ENCODE data around the gene RASGRP2.
"Not testable (repeated sequence)": the region's sequence is repeated elsewhere in the genome, so short reads cannot be mapped to it uniquely, and the experiment has no call there.

Gene RASGRP2

DNA sequence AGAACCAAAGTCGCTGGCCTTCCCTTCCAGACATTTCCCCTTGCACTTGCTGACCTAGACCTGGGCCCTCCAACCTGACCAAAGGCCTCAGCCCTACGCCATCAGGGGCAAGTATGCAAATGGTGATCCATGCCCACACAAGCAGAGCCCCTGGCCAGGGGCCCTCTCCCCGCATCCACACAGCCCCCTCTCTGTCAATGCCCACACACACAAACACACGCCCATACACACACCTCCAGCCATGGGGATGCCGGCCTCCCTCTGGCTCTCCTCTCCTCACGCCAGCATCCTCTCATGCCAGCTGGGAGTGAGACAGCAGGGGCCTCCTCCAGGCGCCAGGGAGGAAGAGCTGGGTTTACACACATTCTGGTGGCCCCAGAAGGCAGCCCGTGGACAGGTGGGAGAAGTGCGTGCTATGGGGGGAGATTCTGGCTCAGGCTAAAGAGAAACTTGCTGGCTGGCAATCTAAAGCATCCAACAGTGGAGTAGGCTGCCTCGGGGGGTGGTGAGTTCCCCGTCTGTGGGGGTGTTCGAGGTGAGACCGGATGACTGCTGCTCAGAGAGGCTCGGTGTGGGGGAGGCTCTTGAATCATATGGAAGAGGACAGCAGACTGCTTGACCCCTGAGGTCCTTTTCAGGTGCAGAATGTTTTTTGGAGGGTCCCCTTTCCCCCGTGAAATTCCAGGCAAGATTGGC, 25.7 kb downstream of the RASGRP2 start:
- DNase-seq (ENCODE audit: low spot score), result peak; percentile 56

DNA sequence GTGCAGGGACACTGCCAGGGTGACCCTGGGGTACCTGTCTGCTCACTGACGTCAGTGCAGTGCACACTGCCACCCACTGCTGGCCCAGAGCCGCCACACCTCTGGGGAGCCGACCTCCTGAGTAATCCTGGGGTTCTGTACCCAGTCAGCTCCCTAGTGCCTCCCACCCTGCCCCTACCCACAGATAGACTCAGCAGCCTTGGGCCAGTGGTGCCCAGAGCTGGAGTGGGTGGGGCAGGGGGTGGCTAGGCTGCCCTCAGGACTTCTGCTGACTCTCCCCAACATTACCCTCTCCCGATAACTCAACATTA, 26.7 kb downstream of the RASGRP2 start:
- DNase-seq (ENCODE audit: low spot score), result no peak

DNA sequence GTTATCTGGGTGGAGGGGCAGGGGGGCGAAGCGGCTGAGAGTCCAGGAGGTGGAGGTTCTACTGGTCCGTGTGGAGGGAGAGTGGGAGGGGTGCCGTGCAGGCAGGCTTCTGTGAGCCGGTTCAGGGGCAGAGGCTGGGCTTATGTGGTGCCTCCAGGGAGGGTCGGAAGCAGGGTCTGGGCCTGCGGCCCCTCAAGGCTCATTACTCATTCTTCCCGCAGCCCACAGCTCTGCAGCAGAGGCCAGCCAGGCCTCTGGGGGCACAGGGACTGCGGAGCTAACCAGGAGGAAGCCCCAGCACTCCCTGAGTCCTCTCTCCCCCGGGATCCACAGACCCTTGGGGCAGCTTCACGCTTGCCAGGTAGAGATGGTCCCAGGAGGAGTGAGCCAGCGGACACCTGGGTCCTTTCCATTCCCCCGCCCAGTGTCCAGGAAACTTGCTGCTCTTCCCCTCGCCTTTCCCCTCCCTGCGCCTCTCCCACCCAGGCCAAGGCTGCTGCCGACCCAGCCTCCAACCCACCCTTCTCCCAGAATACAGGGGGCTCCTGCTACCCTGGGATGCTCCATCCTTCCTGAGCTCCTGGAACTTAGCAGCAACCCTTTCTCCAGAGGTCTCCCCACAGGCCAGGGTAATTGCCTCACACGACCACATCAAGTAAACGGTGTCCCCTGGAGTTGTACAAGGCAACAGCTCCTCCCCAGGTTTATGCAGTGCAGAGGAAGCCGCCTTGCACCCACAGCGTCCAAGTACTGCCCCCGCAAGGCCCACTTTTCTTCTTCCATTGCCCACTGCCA, 27.3 kb downstream of the RASGRP2 start:
- peak; percentile 49 for DNase-seq (ENCODE audit: low spot score)

DNA sequence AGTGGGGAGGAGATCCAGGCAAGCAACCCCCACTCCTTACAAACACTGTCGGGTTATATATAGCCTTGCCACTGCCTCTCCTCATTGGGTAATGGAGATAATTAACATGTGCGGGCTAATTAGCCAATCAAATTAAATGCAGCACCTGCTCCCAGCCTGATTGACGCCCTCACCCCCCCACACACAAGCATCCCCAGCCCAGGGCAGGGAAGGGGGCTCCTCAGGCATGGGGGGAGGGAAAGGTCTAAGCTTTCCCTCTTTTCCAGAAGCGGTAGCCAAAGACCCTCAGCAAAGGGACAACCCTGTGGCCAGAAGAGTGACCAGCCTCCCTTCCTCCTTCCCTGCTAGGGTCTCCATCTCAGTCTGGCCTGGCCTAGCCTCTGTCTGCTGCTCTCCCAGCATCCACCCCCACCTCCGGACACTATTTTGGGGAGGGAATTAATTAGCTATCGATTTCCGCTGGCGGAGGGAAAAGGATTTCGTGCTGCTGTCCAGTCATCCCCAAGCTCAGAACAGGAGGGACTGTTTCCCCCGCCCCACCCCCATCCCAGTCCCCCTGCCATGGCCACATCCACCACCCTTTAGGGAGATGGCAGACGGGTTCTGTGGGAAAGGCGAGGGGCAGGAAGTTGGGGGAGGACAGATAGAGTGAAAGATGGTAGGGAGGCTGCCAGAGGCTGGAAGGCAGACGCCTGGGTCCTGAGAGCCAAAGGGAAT, 28.0 kb downstream of the RASGRP2 start:
- DNase-seq (ENCODE audit: low spot score), result peak; percentile 62

DNA sequence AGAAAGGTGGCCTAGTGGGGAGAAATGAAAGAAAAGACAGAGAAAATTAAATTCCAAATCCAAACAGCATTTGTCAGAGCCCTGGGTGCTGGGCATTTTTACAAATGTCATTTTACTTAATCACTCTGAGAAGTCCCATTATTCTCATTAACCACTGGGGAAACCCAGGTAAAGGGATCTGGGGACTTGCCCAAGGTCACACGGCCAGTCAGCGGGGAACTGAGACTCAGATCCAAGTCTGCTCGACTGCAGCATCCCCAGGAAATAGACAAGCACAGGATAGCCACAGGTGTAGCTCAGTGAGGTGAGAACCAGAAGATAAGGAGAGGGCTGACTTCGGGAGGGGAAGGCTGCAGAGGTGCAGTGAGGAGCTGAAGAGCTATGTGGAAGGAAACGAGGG, 28.8 kb downstream of the RASGRP2 start:
- no peak for DNase-seq (ENCODE audit: low spot score)

DNA sequence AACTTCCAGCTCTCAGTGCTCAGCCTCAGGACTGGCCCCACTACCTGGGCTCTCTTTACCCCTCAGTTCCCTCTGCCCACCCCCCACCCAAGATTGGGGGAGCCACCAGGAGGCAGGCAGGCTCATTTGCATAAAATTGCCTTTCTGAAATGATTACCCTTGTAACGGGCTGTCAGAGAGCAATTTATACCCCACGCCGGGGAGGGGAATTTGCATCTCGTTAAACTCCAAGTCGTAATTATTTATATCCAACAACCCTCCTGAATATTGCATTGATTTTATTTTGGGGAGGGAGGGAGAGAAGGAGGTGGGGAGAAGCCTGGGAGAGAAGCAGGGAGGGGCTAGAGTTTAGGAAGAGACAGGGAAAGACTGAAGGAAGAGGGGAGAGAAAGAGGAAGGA, 29.3 kb downstream of the RASGRP2 start:
- no peak for DNase-seq (ENCODE audit: low spot score)

DNA sequence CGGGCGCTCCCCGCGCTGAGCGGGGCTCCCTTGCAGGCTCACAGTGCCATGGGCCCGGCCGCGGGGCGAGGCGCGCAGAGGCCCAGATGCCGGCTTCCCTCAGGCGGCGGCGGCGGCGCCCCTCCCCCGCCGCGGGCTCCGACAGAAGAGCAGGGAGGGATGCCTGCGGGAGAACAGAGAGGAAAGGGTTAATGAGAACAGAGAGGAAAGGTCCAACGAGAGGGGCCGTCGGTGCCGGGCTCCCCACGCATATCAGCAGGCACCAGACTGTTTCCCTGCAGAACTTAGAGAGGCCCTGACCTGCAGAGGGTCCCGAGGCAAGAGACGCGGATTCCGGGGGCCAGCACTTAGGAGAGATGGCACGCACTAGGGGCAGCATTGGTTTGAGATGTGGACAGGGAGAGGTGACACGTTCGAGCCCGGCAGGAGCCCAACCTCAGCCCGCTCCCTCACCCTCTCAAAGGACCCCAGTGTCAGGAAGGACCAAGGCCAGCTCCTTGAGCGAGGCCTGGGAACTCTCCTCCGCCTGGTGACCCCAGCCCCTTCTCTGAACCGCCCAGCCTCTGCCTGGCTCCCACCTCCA, 30.1 kb downstream of the RASGRP2 start:
- no peak for DNase-seq (ENCODE audit: low spot score)

DNA sequence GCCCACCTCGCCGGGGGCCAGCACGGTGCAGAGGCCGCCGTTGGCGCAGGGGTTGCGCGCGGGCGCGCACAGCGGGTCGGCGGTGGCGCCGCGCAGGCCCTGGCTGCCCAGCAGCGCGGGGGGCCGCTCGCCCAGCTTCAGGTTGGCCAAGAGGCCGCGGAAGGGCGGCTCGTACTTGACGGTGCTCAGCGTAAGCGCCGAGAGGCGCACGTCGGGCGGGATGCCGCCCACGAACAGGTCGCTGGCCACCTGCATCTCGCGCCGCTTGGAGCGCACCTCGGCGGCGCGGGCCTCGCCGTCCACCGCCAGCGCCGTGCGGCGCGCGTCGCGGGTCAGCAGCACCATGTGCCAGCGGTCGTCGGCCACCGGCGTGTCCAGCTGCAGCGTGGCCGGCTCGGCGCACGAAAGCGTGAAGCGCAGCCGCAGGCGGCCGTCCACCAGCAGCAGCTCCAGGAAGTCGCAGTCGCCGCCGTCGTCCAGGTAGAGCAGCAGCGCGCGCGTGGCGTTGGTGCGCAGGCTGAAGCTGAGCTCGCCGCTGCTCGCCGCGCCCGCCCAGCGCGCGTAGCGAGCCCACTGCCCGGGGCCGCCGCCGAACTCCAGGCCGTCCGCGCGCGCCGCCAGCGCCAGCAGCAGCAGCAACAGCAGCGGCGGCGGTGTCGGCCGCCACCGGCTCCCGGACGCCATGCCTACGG, 30.8 kb downstream of the RASGRP2 start:
- DNase-seq (ENCODE audit: low spot score), result peak; percentile 82

DNA sequence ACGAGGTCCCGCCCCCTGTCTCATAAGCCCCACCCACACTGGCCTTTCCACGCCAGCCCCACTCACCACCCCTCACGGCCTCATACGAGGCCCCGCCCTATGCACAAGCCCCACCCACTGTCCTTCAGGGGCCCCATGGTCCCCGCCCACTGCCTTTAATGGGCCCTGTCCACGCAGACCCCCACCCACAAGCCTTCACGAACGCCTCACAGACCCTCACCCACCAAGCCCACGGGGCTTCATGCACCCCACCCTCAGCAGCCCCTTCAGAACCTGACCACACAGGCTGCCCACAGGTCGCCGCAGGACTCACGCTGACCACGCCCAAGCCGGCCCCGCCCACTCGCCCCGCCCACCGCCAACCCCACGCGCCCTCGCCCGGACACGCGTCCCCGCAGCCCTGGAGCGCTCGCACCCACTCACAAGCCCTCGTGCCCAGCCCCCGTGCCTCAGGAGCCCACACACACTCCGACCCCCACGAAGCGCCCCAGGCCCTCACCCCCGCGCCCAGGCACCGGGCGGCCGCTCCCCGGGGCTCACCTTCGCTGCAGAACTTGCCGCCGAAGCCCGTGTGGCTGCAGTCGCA, 31.4 kb downstream of the RASGRP2 start:
- DNase-seq (ENCODE audit: low spot score), result peak; percentile 46

DNA sequence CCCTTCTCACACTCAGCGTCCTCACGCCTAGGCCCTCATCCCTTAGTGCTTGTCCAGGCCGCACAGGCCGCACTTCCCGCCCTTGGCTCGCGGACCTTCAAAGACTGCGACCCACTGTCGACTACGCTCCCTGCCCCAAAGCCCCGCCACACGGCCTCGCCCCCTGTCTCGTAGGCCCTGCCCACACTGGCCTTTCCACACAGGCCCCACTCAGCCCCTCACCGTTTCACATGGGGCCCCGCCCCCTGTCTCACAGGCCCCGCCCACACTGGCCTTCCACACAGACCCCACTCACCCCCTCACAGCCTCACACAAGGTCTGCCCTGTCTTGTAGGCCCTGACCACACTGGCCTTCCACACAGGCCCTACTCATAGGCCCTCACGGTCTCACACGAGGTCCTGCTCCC, 32.0 kb downstream of the RASGRP2 start:
- DNase-seq (ENCODE audit: low spot score), result no peak

DNA sequence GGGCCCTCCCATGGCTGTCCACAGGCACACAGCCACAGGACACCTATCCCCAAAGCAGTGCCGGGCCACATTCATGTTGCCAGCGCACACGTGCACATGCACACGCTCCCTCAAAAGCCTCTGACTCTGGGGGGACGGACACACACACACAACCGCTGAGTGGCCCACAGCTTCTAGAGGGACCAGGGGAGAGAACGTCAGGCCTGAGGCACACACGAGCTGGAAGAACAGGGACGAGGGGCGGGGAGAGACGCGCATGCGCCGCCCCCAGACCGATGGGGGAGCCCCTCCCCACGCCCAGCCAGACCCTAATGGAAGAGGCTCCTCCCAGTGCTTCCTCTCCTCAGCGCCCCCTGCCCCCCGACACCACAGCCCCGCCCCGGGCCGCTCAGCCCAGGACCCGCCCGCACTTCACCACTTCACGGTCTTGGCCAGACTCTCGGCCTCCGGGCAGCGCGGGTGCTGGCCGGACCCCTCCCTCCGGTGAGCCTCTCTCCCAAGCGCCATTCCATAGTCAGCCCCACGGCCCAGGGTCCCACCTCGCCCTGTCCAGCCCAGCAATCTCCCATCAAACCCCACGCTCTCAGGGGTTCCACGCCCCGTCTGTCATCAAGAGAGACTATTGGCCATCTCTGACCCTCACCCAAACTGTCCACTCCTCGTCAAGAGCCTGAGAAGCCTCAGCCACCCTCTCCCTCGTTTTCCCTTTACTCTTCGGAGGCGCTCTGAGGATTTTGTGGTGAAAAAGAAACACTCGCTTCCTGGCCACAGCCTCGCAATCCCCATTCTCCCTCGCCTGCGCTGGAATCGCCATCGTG, 32.6 kb downstream of the RASGRP2 start:
- DNase-seq (ENCODE audit: low spot score), result no peak

DNA sequence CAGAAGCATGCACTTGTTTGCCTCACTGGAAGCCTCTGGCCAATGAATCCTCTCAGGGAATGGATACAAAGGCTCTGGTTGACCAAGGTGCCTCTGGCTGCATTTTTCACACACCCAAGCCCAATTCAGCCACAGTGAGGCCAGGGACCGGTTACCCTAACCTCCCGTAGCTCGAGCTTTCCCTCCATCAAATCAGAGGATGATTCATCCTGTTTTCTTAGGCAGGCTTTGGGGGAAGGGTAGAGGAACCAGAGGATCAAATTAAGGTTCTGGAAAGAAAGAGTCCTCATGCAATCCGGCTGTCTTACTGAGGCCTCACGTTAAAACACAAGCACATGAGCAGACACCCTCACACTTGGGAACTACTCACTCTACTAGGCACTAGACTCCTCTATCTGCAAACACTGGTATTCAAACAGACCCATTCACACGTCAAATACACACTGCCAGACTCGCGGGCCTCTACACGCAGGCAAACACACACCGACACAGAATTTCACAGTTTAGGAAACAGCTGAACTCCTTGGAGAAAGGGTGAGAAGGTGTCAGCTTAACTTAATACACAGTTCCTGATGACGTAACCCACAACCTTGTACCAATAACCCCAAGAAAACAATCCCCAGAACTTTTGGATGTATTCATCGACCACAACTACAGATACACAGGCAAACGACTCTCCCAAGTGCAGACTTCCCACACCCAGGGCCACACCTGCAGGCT, 33.4 kb downstream of the RASGRP2 start:
- no peak for DNase-seq (ENCODE audit: low spot score)

DNA sequence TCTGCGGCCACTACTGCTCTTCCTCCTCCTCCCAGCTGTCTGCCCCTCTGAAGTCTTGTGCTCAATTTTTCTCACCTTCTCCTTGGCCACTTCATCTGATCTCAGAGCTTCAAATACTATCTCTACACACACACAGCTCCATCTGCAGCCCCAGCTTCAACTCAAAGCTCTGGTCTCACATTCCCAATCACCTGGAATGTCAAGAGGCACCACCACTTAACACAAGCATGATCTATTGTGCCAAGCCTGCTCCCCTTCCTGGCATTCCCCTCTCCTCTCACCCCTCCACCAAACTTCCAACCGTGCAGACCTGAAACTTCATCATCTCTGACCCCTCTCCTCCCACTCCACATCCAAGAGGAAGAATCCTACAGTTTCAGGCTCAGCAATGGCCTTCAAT, 38.4 kb downstream of the RASGRP2 start:
- DNase-seq (ENCODE audit: low spot score), result no peak

DNA sequence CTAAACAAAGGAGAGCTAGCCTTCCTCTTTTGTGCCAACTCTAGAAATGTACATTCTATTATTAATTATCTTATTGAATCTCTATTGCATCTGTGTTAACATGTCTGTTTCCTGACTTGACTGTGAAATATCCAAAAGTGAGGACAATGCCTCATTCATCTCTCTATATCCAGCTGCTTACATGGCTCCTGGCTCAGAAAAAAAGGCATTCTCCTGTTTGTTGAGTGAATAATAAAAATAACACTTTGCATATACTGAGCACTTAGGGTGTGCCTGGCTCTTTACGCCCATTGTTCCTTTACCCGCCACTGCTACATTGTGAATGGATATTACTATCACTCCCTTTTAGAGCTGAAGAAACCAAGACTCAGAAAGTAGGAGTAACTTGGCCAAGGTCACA, 40.9 kb downstream of the RASGRP2 start:
- no peak for DNase-seq (ENCODE audit: low spot score)

DNA sequence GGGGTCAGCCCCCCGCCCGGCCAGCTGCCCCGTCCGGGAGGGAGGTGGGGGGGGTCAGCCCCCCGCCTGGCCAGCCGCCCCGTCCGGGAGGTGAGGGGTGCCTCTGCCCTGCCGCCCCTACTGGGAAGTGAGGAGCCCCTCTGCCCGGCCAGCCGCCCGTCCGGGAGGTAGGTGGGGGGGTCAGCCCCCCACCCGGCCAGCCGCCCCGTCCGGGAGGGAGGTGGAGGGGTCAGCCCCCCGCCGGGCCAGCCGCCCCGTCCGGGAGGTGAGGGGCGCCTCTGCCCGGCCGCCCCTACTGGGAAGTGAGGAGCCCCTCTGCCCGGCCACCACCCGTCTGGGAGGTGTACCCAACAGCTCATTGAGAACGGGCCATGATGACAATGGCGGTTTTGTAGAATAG, 42.0 kb downstream of the RASGRP2 start:
- not testable (repeated sequence) for DNase-seq (ENCODE audit: low spot score)

DNA sequence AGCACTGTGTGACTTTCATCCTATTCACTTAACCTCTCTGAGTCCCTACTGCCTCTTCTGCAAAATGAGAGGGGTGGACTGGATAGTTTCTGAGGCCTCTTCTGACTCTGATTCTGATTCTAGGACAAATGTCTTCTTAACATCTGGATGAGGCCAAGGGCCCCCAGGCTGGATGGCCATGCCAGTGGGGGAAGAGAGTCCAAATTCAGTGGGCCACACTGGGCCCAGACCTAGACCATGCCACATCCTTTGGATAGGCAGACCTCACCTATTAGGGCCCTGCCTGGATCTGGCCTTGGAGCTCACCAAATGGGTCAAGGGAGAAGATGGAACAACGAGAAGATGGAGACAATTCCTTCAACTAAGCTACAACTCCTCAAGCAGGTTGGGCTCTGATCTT, 45.5 kb downstream of the RASGRP2 start:
- DNase-seq (ENCODE audit: low spot score), result no peak

DNA sequence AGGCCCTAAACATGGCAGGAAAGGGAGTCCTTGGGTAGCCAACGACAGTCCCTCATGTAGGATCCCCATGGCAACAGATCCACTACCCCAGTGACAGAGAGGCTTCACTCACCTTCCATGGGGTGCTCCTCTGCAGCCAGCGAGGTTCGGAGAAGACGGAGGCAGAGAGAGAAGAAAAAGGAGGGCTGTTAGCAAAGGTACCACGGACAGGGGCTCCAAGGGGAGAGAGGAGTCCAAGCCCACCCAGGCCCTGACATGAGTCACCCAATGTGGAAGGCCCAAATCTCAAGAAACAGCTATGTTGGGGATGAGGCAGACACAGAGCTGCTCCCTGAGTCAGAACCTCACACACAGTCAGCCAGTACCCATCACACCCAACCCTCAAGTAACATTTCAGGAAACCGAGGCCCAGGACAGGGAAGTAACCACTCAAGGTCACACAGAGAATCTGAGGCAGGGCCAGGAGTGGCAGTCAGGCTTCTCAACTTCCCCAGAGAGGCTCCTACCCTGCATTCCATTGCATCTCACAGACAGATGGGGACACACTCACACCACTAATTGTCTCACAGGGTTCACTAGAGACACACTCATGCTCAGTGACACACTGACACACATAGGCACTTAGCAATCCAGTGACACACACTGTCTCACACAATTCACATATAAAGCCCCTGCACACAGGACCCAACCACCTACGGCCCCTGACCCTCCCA, 46.1 kb downstream of the RASGRP2 start:
- DNase-seq (ENCODE audit: low spot score), result no peak

DNA sequence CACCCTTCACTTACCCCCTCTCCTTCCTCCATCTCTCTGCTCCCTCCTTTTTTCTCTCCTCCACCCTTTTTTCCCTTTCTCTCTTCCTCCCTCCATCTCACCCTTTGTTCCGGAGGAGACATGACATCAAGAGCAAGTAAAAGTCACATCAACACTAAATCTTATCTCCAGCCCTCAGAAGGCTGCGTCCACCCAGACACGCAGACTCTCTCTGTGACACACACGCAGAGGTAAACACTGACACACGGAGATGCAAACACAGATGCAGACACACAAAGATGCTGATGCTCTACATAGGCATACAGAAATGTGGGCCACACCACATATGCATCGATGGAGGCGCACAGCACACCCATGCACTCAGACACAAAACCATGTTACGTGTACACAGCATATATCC, 47.9 kb downstream of the RASGRP2 start:
- DNase-seq (ENCODE audit: low spot score), result no peak

DNA sequence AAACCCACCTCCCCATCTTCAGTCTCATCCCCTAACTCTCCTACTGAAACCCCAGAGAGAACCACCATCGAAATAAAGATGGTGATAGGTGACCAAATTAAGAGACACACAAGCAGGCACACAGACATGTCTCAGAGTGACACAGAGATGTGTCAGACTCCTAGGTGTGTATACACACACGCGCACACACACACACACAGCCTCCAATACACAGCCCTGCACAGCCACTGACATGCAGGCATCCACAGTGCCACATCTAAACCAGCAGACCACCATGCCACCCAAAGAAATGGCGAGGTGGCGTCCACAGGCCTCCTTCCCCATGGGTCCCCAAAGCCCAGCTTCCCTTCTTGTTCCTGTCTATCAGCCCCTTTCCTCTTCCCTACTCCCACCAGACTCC, 48.4 kb downstream of the RASGRP2 start:
- no peak for DNase-seq (ENCODE audit: low spot score)
